HEK293 (cell line): Measurements from ENCODE around the gene WRAP73.

Experiments used
- CTCF ChIA-PET: fragments of 350-600 bp; formaldehyde crosslinking; extraction: SDS; loops from one replicate; lab custom pipeline; 2021; ENCODE audit warnings: antibody characterized with exemption; lab: Yijun Ruan, JAX
- POLR2A ChIA-PET: fragments of 300-600 bp; formaldehyde crosslinking; extraction: SDS; loops from one replicate; lab custom pipeline; 2020; ENCODE audit warnings: antibody characterized with exemption, inconsistent platforms; lab: Yijun Ruan, JAX
- H3K27ac ChIP-seq: fragments of 200-500 bp; sonication (Bioruptor generic); 2 replicates; pipeline ENCODE4 v1.5.1; 2014; ENCODE audit warnings: low read depth, low read length, control low read depth, inconsistent platforms; ENCODE audit errors: extremely low read depth
- H3K36me3 ChIP-seq, 2 experiments: fragments of 200-500 bp in 1 of 2; sonication (Bioruptor generic) in 1 of 2; 1 replicate in 1 of 2; 2 replicates in 1 of 2; pipeline ENCODE4 v1.5.1; 2014 to 2017; ENCODE audit warnings: inconsistent platforms in 2 of 2, low read length in 2 of 2; ENCODE audit not compliant: control insufficient read depth in 2 of 2, insufficient read depth in 1 of 2
- H3K4me1 ChIP-seq: fragments of 200-500 bp; sonication (Bioruptor generic); 2 replicates; pipeline ENCODE4 v1.5.1; 2014; ENCODE audit warnings: mild to moderate bottlenecking, low read length, inconsistent platforms; ENCODE audit not compliant: control insufficient read depth, insufficient read depth
- H3K4me3 ChIP-seq: 2 replicates; pipeline ENCODE4 v1.5.1; 2011; ENCODE audit warnings: low read depth, mild to moderate bottlenecking, control low read depth, low read length, moderate library complexity
- H3K9me3 ChIP-seq: fragments of 200-500 bp; sonication (Bioruptor generic); 2 replicates; pipeline ENCODE4 v1.5.1; 2014; ENCODE audit warnings: low read depth, low read length, inconsistent platforms; ENCODE audit not compliant: control insufficient read depth, insufficient read depth
- FEZF1 ChIP-seq: fragments of 450-650 bp; formaldehyde crosslinking; IDR thresholded peaks from 2 replicates; pipeline ENCODE4 v1.5.1; 2016; ENCODE audit warnings: missing biosample characterization, missing genetic modification characterization
- SALL2 ChIP-seq: fragments of 450-650 bp; formaldehyde crosslinking; IDR thresholded peaks from 2 replicates; pipeline ENCODE4 v1.5.0; 2017; ENCODE audit warnings: missing biosample characterization, mild to moderate bottlenecking, missing genetic modification characterization, borderline replicate concordance
- SP7 ChIP-seq: fragments of 450-650 bp; formaldehyde crosslinking; IDR thresholded peaks from 2 replicates; pipeline ENCODE4 v1.5.1; 2016; ENCODE audit warnings: missing biosample characterization, missing genetic modification characterization
- YY1 ChIP-seq: fragments of 450-650 bp; formaldehyde crosslinking; IDR thresholded peaks from 2 replicates; pipeline ENCODE4 v1.5.1; 2018; ENCODE audit warnings: missing biosample characterization, missing genetic modification characterization
- ZEB2 ChIP-seq: fragments of 450-650 bp; formaldehyde crosslinking; IDR thresholded peaks from 2 replicates; pipeline ENCODE4 v1.5.1; 2016; ENCODE audit warnings: missing biosample characterization, missing genetic modification characterization
- ZNF112 ChIP-seq: fragments of 450-650 bp; formaldehyde crosslinking; IDR thresholded peaks from 2 replicates; pipeline ENCODE4 v1.5.0; 2017; ENCODE audit warnings: missing biosample characterization, missing genetic modification characterization
- ZNF221 ChIP-seq: fragments of 450-650 bp; formaldehyde crosslinking; IDR thresholded peaks from 2 replicates; pipeline ENCODE4 v1.5.1; 2017; ENCODE audit warnings: missing biosample characterization, missing genetic modification characterization, borderline replicate concordance
- ZNF239 ChIP-seq: fragments of 450-650 bp; formaldehyde crosslinking; IDR thresholded peaks from 2 replicates; pipeline ENCODE4 v1.5.1; 2016; ENCODE audit warnings: missing biosample characterization, missing genetic modification characterization
- ZNF274 ChIP-seq, 2 experiments: fragments of 200-500 bp in 1 of 2; fragments of 450-650 bp in 1 of 2; sonication (Bioruptor generic) in 1 of 2; formaldehyde crosslinking in 1 of 2; IDR thresholded peaks; 2 replicates each; pipeline versions ENCODE4 v1.5.1 to v1.6.1; 2014 to 2016; ENCODE audit warnings: borderline replicate concordance in 1 of 2, inconsistent platforms in 1 of 2, low read length in 1 of 2, missing biosample characterization in 1 of 2, missing genetic modification characterization in 1 of 2
- ZNF391 ChIP-seq: fragments of 450-650 bp; formaldehyde crosslinking; IDR thresholded peaks from 2 replicates; pipeline ENCODE4 v1.5.1; 2016; ENCODE audit warnings: low read depth, missing biosample characterization, missing genetic modification characterization, borderline replicate concordance
- ZNF530 ChIP-seq: fragments of 450-650 bp; formaldehyde crosslinking; IDR thresholded peaks from 2 replicates; pipeline ENCODE4 v1.5.1; 2016; ENCODE audit warnings: low read depth, missing biosample characterization, missing genetic modification characterization
- ZNF623 ChIP-seq: fragments of 450-650 bp; formaldehyde crosslinking; IDR thresholded peaks from 2 replicates; pipeline ENCODE4 v1.5.1; 2016; ENCODE audit warnings: missing biosample characterization, missing genetic modification characterization
- ZNF768 ChIP-seq: fragments of 450-650 bp; formaldehyde crosslinking; IDR thresholded peaks from 2 replicates; pipeline ENCODE4 v1.5.1; 2018; ENCODE audit warnings: missing biosample characterization, mild to moderate bottlenecking, missing genetic modification characterization
- ZNF837 ChIP-seq: fragments of 450-650 bp; formaldehyde crosslinking; IDR thresholded peaks from 2 replicates; pipeline ENCODE4 v1.5.1; 2016; ENCODE audit warnings: missing biosample characterization, missing genetic modification characterization
- TF ChIP-seq, protein P1 (sequence below): fragments of 450-650 bp; formaldehyde crosslinking; IDR thresholded peaks from 2 replicates; pipeline ENCODE4 v1.5.1; 2016; ENCODE audit warnings: missing biosample characterization, missing genetic modification characterization
- TF ChIP-seq, protein P2 (sequence below): fragments of 450-650 bp; formaldehyde crosslinking; IDR thresholded peaks from 2 replicates; pipeline ENCODE4 v1.5.1; 2016; ENCODE audit warnings: missing biosample characterization, missing genetic modification characterization
- TF ChIP-seq, protein P3 (sequence below): fragments of 450-650 bp; formaldehyde crosslinking; IDR thresholded peaks from 2 replicates; pipeline ENCODE4 v1.5.1; 2016; ENCODE audit warnings: missing biosample characterization, missing genetic modification characterization
- TF ChIP-seq, protein P4 (sequence below): fragments of 450-650 bp; formaldehyde crosslinking; IDR thresholded peaks from 2 replicates; pipeline ENCODE4 v1.5.1; 2016; ENCODE audit warnings: missing biosample characterization, missing genetic modification characterization

The WRAP73 gene

DNA sequence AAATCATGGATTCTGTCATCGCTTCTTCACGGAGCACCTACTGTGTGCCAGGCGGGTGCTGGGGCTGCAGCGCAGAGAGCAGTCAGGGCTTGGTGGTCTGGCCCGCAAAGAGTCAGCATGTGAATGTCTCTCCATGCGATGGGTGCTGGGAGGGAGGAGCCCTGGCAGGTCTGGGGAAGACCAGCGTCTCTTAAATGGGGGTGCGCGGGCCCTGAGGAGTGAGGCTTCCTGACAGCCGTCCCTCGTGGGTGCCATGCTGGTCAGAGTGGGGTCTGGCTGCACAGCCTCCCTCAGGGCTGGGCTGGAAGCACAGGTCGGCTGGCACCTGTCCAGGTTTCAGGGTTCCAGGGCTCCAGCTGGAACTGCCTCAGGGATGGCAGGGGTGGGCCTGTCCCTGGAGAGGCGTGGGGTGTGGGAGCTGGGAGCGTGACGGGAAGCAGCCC lies 20.9 kb upstream of the WRAP73 start:
- no peaks in the 10 kb centered on the region for H3K36me3 ChIP-seq
- ChIA-PET CTCF (no interaction called here), POLR2A (no interaction called here)
- no peak overlapping the region for H3K4me3 ChIP-seq
- H3K27ac ChIP-seq = no peak overlapping the region
- H3K4me1 ChIP-seq = peaks cover 2% of the 10 kb centered on the region; the same call in 1 of the 2 replicates
- no peaks in the 10 kb centered on the region for H3K9me3 ChIP-seq
- TF ChIP-seq, protein P1, sequence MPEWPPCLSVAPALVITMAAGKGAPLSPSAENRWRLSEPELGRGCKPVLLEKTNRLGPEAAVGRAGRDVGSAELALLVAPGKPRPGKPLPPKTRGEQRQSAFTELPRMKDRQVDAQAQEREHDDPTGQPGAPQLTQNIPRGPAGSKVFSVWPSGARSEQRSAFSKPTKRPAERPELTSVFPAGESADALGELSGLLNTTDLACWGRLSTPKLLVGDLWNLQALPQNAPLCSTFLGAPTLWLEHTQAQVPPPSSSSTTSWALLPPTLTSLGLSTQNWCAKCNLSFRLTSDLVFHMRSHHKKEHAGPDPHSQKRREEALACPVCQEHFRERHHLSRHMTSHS (tag by site-specific recombination) = no peak
- TF ChIP-seq, protein P2, sequence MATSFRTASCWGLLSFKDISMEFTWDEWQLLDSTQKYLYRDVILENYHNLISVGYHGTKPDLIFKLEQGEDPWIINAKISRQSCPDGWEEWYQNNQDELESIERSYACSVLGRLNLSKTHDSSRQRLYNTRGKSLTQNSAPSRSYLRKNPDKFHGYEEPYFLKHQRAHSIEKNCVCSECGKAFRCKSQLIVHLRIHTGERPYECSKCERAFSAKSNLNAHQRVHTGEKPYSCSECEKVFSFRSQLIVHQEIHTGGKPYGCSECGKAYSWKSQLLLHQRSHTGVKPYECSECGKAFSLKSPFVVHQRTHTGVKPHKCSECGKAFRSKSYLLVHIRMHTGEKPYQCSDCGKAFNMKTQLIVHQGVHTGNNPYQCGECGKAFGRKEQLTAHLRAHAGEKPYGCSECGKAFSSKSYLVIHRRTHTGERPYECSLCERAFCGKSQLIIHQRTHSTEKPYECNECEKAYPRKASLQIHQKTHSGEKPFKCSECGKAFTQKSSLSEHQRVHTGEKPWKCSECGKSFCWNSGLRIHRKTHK (tag by site-specific recombination) = no peak
- TF ChIP-seq ZNF239 = no peak
- TF ChIP-seq, protein P3, sequence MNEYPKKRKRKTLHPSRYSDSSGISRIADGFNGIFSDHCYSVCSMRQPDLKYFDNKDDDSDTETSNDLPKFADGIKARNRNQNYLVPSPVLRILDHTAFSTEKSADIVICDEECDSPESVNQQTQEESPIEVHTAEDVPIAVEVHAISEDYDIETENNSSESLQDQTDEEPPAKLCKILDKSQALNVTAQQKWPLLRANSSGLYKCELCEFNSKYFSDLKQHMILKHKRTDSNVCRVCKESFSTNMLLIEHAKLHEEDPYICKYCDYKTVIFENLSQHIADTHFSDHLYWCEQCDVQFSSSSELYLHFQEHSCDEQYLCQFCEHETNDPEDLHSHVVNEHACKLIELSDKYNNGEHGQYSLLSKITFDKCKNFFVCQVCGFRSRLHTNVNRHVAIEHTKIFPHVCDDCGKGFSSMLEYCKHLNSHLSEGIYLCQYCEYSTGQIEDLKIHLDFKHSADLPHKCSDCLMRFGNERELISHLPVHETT (tag by site-specific recombination) = no peak
- no peak for TF ChIP-seq ZNF391 (tag by site-specific recombination)
- no peak for TF ChIP-seq ZNF274 (IDR thresholded peaks at IDR 0.05; ENCODE audit: low read length)
- no peak for TF ChIP-seq ZNF274 (tag by site-specific recombination; IDR thresholded peaks at IDR 0.05; ENCODE audit: borderline replicate concordance)
- no peak for TF ChIP-seq ZNF768 (tag by site-specific recombination)
- no peak for TF ChIP-seq SALL2 (tag by site-specific recombination)
- no peak for TF ChIP-seq FEZF1 (tag by site-specific recombination)
- TF ChIP-seq ZNF530 (tag by site-specific recombination) = no peak
- no peak for TF ChIP-seq ZNF112
- TF ChIP-seq ZNF623 (tag by site-specific recombination) = no peak
- TF ChIP-seq, protein P4, sequence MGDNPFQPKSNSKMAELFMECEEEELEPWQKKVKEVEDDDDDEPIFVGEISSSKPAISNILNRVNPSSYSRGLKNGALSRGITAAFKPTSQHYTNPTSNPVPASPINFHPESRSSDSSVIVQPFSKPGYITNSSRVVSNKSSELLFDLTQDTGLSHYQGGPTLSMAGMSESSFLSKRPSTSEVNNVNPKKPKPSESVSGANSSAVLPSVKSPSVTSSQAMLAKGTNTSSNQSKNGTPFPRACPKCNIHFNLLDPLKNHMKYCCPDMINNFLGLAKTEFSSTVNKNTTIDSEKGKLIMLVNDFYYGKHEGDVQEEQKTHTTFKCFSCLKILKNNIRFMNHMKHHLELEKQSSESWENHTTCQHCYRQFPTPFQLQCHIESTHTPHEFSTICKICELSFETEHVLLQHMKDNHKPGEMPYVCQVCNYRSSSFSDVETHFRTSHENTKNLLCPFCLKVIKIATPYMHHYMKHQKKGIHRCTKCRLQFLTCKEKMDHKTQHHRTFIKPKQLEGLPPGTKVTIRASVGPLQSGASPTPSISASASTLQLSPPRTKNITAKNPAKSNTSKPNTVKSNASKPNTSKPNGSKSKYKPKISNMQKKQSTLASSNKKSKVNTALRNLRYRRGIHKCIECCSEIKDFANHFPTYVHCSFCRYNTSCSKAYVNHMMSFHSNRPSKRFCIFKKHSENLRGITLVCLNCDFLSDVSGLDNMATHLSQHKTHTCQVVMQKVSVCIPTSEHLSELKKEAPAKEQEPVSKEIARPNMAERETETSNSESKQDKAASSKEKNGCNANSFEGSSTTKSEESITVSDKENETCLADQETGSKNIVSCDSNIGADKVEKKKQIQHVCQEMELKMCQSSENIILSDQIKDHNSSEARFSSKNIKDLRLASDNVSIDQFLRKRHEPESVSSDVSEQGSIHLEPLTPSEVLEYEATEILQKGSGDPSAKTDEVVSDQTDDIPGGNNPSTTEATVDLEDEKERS = no peak

DNA sequence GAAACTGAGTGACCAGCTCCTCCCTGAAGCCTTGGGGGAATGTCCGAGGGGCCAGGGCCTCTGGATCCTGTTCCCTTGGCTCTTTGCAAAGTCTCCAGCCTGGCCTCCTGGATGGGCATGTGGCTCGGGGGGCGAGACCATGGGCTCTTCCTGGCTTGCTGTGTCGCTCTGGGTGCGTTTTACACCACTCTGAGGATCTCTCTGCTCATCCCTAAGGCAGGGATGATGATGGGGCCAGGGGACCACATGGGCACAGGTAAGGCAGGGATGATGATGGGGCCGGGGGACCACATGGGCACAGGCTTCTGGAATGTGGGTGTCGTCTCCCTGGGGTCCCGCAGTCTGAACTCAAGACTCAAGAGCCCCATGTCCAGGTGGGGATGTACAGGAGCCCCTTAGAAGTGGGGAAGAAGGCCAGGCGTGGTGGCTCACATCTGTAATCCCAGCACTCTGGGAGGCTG lies 20.1 kb upstream of the WRAP73 start:
- CTCF ChIA-PET = no interaction called here
- POLR2A ChIA-PET = no interaction called here
- no peak for TF ChIP-seq ZNF837 (tag by site-specific recombination)
- Histone ChIP-seq H3K27ac (no peak overlapping the region), H3K4me3 (no peak overlapping the region), H3K4me1 (peaks cover 2% of the 10 kb centered on the region; the same call in 1 of the 2 replicates), H3K36me3 (no peaks in the 10 kb centered on the region), H3K9me3 (no peaks in the 10 kb centered on the region)

DNA sequence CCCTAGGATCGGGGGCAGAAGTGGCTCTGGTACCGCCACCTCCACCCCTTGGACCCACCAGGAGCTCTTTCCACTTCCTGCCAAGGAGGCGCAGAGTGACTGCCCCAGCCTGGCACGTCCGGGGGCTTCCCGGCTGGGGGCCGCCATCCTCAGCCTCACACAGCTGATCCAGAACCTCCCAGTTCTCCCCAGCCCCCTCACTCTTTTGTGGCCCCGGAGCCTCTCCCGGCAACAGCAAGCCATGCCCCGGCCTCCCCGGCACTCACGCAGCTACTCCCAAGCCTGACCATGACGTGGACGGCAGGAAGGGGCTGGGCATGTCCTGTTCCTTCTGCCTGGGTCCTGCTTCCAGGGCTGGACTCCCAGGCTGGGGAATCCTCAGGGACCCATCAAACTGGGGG lies 19.5 kb upstream of the WRAP73 start:
- Histone ChIP-seq H3K4me3 (no peak overlapping the region), H3K9me3 (no peaks in the 10 kb centered on the region), H3K27ac (no peak overlapping the region), H3K36me3 (no peaks in the 10 kb centered on the region), H3K4me1 (peaks cover 2% of the 10 kb centered on the region; the same call in 1 of the 2 replicates)
- ChIA-PET CTCF (no interaction called here), POLR2A (no interaction called here)
- TF ChIP-seq YY1 (tag by site-specific recombination) (no peak), ZEB2 (tag by site-specific recombination) (no peak), ZNF221 (tag by site-specific recombination) (no peak), SP7 (no peak)
